Measurements from ENCODE around the gene MPP2. TPM values are rescaled to one million over a fixed set of nuclear protein-coding genes. Genes with fewer than 3 reads are reported as not detected.

MPP2 gene, protein sequence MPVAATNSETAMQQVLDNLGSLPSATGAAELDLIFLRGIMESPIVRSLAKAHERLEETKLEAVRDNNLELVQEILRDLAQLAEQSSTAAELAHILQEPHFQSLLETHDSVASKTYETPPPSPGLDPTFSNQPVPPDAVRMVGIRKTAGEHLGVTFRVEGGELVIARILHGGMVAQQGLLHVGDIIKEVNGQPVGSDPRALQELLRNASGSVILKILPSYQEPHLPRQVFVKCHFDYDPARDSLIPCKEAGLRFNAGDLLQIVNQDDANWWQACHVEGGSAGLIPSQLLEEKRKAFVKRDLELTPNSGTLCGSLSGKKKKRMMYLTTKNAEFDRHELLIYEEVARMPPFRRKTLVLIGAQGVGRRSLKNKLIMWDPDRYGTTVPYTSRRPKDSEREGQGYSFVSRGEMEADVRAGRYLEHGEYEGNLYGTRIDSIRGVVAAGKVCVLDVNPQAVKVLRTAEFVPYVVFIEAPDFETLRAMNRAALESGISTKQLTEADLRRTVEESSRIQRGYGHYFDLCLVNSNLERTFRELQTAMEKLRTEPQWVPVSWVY
- total RNA-seq = 1 to 10 TPM; 6.0 TPM

GRCh38 chr17:43907425-43907981 lies at the start of gene MPP2:
Gene MPP2 (minus strand): TSS chr17:43907536. CDS start chr17:43904460, 3,076 bp downstream.
- Mint-ChIP-seq H3K4me1 (ENCODE audit: low read depth) (peaks cover 12% of the 10 kb centered on the region), H3K27ac (peak within 1 kb of the TSS; percentile 67), H3K4me3 (peak within 1 kb of the TSS; percentile 77), H3K36me3 (ENCODE audit: low read depth) (no peaks in the 10 kb centered on the region), H3K27me3 (peaks cover 11% of the 10 kb centered on the region), H3K9me3 (no peaks in the 10 kb centered on the region)
- ChIA-PET POLR2A (interaction anchor here (1.1 to 2.0 kb wide), 2 partner anchors 9 to 18 kb away, joined by 3 to 5 read pairs; no protein-coding TSS in a partner anchor), CTCF (interaction anchor here (1.3 to 4.9 kb wide), 6 partner anchors 8 to 98 kb away, joined by 4 to 48 read pairs (median 30); no protein-coding TSS in a partner anchor)
- ATAC-seq (peak; percentile 64), DNase-seq (peak; percentile 80)
- TF ChIP-seq, protein P1, sequence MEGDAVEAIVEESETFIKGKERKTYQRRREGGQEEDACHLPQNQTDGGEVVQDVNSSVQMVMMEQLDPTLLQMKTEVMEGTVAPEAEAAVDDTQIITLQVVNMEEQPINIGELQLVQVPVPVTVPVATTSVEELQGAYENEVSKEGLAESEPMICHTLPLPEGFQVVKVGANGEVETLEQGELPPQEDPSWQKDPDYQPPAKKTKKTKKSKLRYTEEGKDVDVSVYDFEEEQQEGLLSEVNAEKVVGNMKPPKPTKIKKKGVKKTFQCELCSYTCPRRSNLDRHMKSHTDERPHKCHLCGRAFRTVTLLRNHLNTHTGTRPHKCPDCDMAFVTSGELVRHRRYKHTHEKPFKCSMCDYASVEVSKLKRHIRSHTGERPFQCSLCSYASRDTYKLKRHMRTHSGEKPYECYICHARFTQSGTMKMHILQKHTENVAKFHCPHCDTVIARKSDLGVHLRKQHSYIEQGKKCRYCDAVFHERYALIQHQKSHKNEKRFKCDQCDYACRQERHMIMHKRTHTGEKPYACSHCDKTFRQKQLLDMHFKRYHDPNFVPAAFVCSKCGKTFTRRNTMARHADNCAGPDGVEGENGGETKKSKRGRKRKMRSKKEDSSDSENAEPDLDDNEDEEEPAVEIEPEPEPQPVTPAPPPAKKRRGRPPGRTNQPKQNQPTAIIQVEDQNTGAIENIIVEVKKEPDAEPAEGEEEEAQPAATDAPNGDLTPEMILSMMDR (IDR thresholded peaks at IDR 0.05) = no peak
- intact Hi-C loops (cut with micrococcal nuclease) = no loop called here

- CTCF ChIA-PET = no interaction called here
- no peak overlapping the region for H3K4me3 Mint-ChIP-seq
- H3K27me3 Mint-ChIP-seq = peaks cover 35% of the 10 kb centered on the region
- H3K27ac Mint-ChIP-seq = no peak overlapping the region
- POLR2A ChIA-PET = no interaction called here
- no peaks in the 10 kb centered on the region for H3K36me3 Mint-ChIP-seq (ENCODE audit: low read depth)
- no peak for ATAC-seq
- H3K9me3 Mint-ChIP-seq = no peaks in the 10 kb centered on the region
- peaks cover 2% of the 10 kb centered on the region for H3K4me1 Mint-ChIP-seq (ENCODE audit: low read depth)
- no peak for DNase-seq
- TF ChIP-seq, protein P1 (IDR thresholded peaks at IDR 0.05) = no peak
- intact Hi-C loops (cut with micrococcal nuclease) = no loop called here
Observed at GRCh38 chr17:43956222-43956621, 48.9 kb upstream of the MPP2 start.

- intact Hi-C loops (cut with micrococcal nuclease) = no loop called here
- ATAC-seq (no peak), DNase-seq (no peak)
- H3K36me3 Mint-ChIP-seq (ENCODE audit: low read depth) = no peaks in the 10 kb centered on the region
- ChIA-PET CTCF (interaction anchor here (0.6 to 2.6 kb wide), 2 partner anchors 10 to 29 kb away, joined by 3 to 10 read pairs; no protein-coding TSS in a partner anchor), POLR2A (no interaction called here)
- TF ChIP-seq, protein P1 (IDR thresholded peaks at IDR 0.05) = no peak
- H3K27me3 Mint-ChIP-seq = peaks cover 43% of the 10 kb centered on the region
- H3K4me3 Mint-ChIP-seq = no peak within 1 kb of the TSS
- peaks cover 2% of the 10 kb centered on the region for H3K4me1 Mint-ChIP-seq (ENCODE audit: low read depth)
- no peak within 1 kb of the TSS for H3K27ac Mint-ChIP-seq
- no peaks in the 10 kb centered on the region for H3K9me3 Mint-ChIP-seq
Observed at GRCh38 chr17:43953746-43954145, 46.4 kb upstream of the MPP2 start, which contains the start of gene PYY. Gene PYY (minus strand): TSS chr17:43953940. CDS start chr17:43953483, 457 bp downstream.

GRCh38 chr17:43952724-43953666 lies 45.7 kb upstream of the MPP2 start:
- H3K36me3 Mint-ChIP-seq (ENCODE audit: low read depth) = no peaks in the 10 kb centered on the region
- ChIA-PET POLR2A (no interaction called here), CTCF (interaction anchor here (0.6 to 2.6 kb wide), 2 partner anchors 9 to 30 kb away, joined by 3 to 10 read pairs; no protein-coding TSS in a partner anchor)
- H3K27me3 Mint-ChIP-seq = peaks cover 43% of the 10 kb centered on the region
- H3K27ac Mint-ChIP-seq = no peak overlapping the region
- no peak overlapping the region for H3K4me3 Mint-ChIP-seq
- intact Hi-C loops (cut with micrococcal nuclease) = no loop called here
- ATAC-seq (no peak), DNase-seq (no peak)
- H3K9me3 Mint-ChIP-seq = no peaks in the 10 kb centered on the region
- TF ChIP-seq, protein P1 (IDR thresholded peaks at IDR 0.05) = no peak
- peaks cover 2% of the 10 kb centered on the region for H3K4me1 Mint-ChIP-seq (ENCODE audit: low read depth)
